Measurements from ENCODE around the gene NUDT8.

GRCh38 chr11:67609316-67609715, 20.4 kb downstream of the NUDT8 start:
- TF ChIP-seq, protein P1, sequence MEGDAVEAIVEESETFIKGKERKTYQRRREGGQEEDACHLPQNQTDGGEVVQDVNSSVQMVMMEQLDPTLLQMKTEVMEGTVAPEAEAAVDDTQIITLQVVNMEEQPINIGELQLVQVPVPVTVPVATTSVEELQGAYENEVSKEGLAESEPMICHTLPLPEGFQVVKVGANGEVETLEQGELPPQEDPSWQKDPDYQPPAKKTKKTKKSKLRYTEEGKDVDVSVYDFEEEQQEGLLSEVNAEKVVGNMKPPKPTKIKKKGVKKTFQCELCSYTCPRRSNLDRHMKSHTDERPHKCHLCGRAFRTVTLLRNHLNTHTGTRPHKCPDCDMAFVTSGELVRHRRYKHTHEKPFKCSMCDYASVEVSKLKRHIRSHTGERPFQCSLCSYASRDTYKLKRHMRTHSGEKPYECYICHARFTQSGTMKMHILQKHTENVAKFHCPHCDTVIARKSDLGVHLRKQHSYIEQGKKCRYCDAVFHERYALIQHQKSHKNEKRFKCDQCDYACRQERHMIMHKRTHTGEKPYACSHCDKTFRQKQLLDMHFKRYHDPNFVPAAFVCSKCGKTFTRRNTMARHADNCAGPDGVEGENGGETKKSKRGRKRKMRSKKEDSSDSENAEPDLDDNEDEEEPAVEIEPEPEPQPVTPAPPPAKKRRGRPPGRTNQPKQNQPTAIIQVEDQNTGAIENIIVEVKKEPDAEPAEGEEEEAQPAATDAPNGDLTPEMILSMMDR (conservative IDR thresholded peaks at IDR 0.05; ENCODE audit: low read length) = no peak
- TF ChIP-seq EZH2phosphoT487 (IDR thresholded peaks at IDR 0.05; ENCODE audit: borderline replicate concordance) = no peak
